ENCODE results near the gene TRIOBP.

TRIOBP gene

DNA sequence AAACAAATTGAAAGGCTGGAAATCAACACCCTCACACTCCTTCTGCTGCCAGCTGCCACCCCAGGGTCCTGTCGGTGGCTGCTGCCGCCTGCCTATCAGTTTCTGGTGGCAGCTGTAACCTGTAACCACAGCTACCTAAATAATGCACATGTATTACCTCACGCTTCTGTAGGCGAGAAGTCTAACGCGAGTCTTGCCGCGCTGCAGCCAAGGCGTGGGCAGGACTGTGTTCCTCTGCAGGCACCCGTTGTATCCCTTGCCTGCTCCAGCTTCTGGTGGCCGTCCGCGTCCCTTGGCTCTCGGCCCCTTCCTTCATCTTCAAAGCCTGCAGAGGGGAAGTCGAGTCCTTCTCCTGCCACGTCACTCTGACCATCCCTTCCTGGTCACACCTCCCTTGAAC is 66.8 kb downstream of the TRIOBP start:
- no peak for DNase-seq (ENCODE audit: low read depth)
- TF ChIP-seq, protein P1, sequence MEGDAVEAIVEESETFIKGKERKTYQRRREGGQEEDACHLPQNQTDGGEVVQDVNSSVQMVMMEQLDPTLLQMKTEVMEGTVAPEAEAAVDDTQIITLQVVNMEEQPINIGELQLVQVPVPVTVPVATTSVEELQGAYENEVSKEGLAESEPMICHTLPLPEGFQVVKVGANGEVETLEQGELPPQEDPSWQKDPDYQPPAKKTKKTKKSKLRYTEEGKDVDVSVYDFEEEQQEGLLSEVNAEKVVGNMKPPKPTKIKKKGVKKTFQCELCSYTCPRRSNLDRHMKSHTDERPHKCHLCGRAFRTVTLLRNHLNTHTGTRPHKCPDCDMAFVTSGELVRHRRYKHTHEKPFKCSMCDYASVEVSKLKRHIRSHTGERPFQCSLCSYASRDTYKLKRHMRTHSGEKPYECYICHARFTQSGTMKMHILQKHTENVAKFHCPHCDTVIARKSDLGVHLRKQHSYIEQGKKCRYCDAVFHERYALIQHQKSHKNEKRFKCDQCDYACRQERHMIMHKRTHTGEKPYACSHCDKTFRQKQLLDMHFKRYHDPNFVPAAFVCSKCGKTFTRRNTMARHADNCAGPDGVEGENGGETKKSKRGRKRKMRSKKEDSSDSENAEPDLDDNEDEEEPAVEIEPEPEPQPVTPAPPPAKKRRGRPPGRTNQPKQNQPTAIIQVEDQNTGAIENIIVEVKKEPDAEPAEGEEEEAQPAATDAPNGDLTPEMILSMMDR (IDR thresholded peaks at IDR 0.05; ENCODE audit: low read length, missing control alignments): no peak
- H3K4me3 ChIP-seq (replicated peaks; ENCODE audit: low read depth, low read length): no peak overlapping the region

DNA sequence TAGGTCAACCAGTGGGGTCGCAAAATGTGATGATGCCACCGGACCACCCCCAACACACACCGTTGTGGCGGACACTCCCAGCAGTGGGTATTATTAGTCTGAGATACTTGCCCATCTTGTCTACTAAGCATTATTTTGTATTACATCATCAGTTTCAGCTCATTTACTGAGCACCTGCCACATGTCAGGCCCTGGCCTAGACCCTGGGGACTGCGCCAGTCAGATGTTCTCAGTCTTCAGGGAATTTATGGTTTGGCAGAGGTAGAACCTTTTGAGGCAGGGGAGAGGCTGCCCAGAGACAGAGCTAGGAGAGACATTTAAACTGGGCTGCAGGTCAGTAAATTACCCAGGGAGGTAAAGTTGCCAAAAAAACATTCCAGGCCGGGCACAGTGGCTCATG is 67.8 kb downstream of the TRIOBP start:
- no peak overlapping the region for H3K4me3 ChIP-seq (replicated peaks; ENCODE audit: low read depth, low read length)
- TF ChIP-seq, protein P1 (IDR thresholded peaks at IDR 0.05; ENCODE audit: low read length, missing control alignments): no peak
- DNase-seq (ENCODE audit: low read depth): no peak

DNA sequence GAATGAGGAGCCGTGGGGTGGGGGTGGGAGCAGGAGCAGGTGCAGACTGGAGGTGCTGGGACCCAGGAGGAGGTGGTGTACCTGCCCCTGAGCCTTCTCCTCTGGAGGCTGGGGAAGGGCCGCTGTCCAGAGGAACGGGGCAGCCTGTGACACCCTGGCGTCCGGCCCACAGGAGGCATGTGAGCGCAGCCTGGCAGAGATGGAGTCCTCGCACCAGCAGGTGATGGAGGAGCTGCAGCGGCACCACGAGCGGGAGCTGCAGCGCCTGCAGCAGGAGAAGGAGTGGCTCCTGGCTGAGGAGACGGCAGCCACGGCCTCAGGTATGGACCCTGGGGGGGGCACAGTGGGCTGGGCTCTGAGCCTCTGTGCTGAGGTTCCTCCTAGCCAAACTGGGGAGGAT is 68.7 kb downstream of the TRIOBP start:
- H3K4me3 ChIP-seq (replicated peaks; ENCODE audit: low read depth, low read length): no peak overlapping the region
- TF ChIP-seq, protein P1 (IDR thresholded peaks at IDR 0.05; ENCODE audit: low read length, missing control alignments): no peak
- no peak for DNase-seq (ENCODE audit: low read depth)

DNA sequence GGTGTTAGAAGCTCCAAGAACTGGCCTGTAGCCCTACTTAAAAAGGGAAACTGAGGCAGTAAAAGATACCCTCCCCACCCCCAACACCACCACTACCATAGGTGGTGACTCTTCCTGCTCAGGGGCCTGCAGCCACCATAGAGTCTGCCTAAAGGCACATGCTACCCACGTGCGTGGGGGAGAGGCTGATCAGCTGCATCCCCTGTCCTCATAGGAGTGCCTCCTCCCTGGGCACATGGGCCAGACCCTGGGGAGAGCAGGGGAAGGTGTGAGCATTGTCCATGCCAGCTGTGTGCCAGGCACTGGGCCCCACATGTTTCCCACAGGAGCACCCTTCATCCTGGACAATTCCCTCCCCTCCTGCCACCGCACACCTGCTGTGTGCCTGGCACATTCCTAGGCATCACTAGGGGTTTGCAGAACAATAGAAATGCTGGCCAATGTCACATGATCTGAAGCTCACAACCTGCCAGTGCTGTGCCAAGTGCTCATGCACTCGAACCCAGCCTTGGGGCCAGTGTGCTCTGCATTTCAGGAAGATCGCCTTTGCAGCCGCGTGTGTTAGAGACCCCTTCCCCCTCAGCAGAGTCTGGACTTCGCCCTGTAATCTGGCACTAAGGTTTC is 69.2 kb downstream of the TRIOBP start:
- TF ChIP-seq, protein P1 (IDR thresholded peaks at IDR 0.05; ENCODE audit: low read length, missing control alignments): no peak
- H3K4me3 ChIP-seq (replicated peaks; ENCODE audit: low read depth, low read length): no peak overlapping the region
- DNase-seq (ENCODE audit: low read depth): no peak

DNA sequence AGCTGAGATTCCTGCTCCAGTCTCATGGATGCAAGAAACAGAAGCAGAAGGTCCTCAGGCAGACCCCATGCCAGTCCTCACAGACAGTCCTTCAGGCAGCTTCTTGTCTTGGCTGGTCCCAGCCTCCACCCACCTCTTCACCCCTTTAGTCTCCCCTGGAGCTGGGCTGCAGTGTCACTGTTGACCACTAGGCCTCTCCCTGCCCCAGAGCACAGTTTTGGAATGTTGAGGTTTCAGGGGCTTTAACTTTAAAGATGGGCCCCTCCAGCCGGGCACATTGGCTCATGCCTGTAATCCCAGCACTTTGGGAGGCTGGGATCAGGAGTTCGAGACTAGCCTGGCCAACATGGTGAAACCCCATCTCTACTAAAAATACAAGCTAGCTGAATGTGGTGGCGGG is 71.4 kb downstream of the TRIOBP start:
- TF ChIP-seq, protein P1 (IDR thresholded peaks at IDR 0.05; ENCODE audit: low read length, missing control alignments): peak; percentile 29
- no peak overlapping the region for H3K4me3 ChIP-seq (replicated peaks; ENCODE audit: low read depth, low read length)
- no peak for DNase-seq (ENCODE audit: low read depth)

DNA sequence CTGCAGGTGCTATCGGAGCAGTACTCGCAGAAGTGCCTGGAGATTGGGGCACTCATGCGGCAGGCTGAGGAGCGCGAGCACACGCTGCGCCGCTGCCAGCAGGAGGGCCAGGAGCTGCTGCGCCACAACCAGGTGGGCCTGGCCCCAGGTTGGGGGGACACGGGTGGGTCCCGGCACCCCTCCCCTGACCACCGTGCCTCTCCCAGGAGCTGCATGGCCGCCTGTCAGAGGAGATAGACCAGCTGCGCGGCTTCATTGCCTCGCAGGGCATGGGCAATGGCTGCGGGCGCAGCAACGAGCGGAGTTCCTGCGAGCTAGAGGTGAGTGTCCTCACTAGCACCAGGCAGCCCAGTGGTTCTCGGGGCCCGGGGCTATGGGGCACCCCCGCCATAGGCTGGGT is 72.2 kb downstream of the TRIOBP start:
- TF ChIP-seq, protein P1 (IDR thresholded peaks at IDR 0.05; ENCODE audit: low read length, missing control alignments): no peak
- no peak overlapping the region for H3K4me3 ChIP-seq (replicated peaks; ENCODE audit: low read depth, low read length)

DNA sequence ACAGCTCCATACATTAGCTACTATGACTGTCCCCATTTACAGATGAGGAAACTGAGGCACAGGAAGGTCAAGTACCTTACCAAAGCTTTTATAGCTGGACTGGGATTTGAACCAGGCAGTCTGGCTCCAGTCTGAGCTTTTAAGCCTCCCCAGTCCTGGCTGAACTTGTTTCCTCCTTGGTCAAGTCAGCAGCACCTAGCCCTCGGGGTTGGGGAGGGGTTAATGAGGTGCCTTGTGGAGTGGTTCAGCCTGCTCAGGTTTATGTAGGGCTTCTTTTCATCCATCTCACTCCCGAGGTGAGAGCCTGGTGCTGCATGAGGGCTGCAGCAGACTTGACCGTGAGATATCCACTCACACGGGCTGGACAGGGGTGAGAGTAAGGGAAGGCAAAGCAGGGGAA is 74.2 kb downstream of the TRIOBP start:
- TF ChIP-seq, protein P1 (IDR thresholded peaks at IDR 0.05; ENCODE audit: low read length, missing control alignments): no peak
- no peak for DNase-seq (ENCODE audit: low read depth)
- H3K4me3 ChIP-seq (replicated peaks; ENCODE audit: low read depth, low read length): no peak overlapping the region

More for the DNA sequence above, 72.2 kb downstream of the TRIOBP start:
- DNase-seq (ENCODE audit: low read depth): no peak

Data from fibroblast of pulmonary artery (primary cell).